C1 segment of cervical spinal cord (tissue), 14 donors: ENCODE results near the gene CYFIP2.
"Not testable (repeated sequence)": the region's sequence is repeated elsewhere in the genome, so short reads cannot be mapped to it uniquely, and the experiment has no call there.

ENCODE experiments used
- DNase-seq, 14 donors: peaks; one replicate each; lab custom pipeline; 2025; lab: John Stamatoyannopoulos, UW

CYFIP2 gene

DNA sequence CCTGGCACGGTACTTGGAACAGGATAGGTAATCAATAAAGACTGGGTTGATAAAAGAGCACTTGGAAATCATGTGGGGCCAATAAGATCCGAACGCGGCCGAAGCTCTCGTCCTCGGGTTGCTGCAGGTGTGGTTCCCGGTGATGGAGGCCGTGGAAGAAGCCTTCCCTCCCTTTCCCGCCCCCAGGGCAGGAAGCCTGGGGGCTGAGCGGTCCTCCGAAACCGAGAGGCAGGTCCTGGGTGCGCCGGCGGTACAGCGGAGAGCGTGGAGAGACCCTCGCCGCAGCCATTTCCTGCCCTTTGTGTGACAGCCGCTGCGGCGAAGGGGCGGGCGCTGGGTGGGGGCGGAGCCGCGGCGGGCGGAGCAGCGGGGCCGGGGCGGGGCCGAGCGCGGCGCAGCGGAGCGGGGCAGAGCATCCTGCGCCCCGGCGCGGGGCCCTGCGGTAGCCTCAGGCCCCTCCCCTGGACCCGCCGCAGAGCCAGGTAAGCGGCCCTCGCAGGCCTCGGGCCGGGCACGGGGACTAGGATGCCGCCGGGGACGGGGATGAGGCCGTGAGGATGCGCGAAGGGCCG lies at the start of gene CYFIP2:
CYFIP2 (plus strand) TSS at position 410 of the 572 bp plus-strand sequence. CDS start 19,239 bp downstream, outside the sequence.
- DNase-seq: peak in 10 of 14 donors; percentile 24 to 69 (median 46)

DNA sequence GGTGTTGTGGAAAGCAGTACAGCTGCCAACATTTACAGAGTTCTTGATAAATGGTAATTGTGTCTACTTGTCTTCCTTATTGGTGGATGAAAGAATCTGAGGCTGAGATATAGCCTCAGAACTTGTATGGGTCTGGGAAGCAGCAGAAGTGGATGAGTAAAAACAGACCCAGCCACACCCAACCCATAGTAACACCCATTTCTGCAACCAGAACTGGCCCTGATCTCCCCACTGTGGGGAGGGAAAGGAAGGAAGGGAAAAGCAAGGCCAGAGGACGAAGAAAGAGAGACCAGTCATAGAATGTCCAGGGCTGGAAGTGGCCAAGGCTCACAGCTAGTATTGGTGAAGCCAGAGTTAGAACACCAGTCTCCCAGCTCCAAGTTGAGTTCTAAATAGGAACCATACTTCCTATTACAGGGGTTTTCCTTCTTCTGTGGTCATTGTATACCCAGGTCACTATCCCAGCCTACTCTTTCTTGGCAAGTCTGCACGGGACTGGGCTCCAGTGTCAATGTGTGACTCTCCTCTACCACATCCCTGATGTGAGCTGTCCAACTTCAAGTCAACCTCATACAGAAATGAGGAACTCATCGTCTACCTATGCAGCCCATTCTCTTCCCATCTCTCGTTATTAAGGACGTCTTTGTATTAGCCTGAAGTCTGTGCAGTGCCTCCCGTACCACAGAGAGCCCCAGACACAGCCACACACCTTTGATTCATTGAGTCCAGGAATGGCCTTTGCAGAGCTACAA lies 49.4 kb upstream of the CYFIP2 start:
- DNase-seq: no peak

DNA sequence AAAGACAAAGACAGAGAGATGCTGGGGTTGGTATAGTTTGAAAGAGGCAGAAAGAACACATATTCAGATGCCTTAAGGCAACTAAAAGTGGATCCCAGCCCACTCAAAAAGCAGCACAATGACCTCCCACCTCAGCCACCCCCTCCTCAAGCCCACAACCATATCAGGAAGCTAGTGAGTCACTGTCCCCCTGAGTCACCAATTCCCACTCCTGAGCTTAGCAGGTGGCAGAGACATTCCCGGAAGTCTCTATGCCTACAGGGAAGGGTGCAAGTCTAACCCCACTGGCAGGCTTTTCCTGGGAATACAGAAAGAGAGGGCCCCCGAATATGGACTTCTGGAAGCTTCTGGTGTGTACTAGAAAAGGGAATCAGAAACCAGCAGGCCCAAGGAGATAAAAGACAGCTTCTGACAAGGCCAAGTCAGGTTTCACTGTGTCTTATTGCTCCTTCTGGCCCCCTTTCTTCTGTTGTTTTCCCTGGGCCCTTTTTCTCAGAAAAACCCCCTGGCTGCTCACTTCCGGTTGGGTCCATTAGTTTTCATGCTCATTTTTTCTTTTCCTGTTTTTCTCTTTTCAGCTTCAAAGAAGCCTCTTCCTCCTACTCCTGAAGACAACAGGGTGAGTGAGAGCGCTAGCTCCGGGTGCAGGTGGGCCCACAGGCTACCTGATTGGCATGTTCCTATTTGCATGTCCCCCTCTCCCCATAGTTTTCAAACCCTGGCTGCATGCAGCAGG lies 48.5 kb upstream of the CYFIP2 start:
- DNase-seq: no peak

DNA sequence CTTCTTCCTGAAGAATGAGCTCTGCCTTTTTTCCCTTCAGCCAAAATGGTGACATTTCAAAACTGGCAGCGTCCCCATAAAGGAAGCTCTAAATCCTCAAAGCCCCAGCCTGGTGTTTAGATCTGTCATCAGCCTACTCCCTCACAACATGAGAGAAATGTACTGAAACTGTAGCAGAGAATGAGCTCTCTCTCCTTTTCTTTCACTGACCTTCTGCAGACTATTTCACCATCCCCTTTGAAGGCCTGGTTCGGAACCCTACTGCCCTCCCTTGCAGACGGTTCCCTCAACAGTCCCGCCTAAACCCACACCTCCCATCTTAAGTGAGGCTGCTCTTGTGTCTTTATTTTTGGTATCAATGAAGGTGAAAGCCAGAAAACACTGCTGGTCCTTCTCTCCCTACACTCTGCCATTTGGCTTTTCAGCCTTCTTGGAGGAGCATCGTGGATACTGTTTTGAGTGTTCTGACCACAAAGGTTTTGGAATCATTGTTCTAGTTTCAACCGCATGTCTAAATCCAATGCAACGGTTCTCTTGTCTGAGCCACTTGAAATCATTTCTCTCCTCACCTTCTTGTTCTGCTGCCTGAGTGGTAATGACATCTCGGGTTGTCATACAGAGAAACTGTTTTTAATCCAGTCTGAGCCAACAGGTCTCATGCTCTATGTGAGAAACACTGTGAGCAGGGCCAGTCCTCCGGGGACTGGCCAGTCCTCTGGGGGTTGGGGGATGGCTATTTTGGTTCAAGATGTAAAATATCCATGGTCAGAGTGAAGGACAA lies 46.2 kb upstream of the CYFIP2 start:
- no peak for DNase-seq

DNA sequence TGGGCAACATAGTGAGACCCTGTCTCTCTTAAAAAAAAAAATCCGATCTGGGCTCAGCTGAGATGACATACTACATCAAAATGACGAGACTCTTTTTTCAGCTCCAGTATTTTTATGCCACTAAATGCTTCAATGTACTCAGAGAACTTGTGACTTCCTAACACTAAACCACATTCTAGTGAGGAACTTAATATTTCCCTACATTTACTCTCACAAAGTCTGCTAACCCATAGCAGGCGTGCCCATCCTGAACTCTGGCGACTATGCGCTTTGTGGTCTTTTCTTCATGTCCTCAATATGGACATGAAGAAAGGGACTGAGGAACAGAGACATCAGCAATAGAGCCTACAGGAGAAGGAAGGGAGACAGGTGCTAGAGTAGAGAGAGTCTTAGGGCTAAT lies 44.0 kb upstream of the CYFIP2 start:
- no peak for DNase-seq

DNA sequence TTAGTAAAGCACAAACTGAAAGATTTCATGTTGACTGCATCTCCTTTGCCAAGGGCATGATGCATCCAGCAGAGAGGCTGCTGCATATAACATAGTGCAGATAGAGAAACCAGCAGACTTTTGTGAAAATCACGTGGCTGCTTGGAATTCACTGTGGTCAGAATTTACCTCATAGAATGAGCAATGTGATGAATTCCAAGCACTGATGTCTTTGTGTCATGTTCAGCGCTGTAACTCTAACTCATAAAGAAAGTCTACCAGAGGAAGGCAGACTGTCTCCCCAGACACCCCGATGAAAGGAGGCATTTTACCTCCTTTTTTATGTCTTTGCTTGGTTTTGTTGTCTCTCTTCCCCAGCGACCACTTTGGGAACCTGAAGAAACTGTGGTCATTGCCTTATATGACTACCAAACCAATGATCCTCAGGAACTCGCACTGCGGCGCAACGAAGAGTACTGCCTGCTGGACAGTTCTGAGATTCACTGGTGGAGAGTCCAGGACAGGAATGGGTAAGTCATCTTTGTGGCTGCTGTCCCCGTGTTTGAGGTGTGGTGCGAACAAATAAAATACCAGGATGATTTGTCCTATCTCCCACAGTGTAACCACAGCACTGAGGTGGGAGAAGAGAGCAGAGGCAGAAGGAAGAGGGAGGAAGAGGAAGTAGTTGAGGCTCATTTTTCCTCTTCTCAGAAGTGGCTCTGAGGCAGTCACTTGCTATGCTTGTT lies 43.3 kb upstream of the CYFIP2 start:
- DNase-seq: no peak

DNA sequence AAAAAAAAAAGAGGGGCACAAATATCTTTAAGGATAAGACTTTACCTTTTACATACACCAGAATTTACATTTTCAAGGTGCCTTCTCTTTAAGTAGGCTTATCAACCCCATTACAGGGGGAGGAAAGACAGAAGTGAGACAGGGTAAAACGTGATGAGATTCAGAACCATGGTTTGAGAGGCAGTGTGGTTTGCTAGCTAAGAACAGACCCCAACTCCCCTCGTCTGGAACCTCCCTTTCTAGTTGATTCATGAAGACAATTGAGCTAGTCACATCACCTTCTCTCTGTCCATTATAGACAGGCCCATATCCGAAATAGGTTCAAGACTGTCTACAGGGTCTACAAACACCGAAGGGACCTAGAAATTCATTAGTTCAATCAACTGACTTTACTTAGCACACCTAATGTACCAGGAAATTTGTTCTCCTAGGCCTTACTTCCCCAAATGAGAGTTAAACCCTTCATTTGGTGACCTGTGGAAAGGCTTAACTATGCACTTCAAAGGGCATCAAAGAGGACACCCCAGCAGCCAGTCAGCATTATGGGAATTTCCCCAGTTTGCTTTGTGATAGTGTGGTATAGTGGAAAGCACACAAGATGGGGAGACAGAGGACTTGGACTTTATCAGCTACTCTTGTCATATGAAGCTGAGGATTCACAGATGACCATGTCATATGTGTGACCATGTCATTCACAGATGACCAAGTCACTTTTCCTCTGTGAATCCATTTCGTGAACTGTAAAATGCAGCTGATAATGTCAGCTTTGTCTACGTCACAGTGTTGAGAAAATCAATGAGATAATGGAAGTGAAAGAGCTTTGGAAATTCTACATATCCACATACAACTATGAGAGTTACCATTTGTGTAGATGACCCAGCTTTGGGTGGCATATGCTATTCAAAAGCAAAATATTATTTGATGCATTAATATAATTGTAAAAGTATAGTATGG lies 40.2 kb upstream of the CYFIP2 start:
- no peak for DNase-seq

DNA sequence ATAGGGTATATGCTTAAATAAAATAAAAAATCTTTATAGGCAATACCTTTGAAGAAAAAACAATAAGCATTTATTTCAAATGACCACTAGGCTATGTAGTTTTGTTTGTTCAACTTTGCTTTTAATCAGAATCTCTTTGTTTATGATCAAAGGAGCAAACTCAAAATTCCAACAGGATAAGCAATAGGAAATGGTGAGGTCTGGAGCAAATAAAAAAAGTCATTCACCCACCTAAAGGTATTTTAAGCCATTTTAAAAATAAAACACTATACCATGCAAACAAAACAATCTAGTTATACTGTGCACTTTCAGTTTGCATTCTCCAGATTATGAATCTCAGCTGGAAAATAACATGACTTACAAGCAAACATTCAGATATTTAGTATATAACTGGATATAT lies 35.3 kb upstream of the CYFIP2 start:
- DNase-seq: no peak

DNA sequence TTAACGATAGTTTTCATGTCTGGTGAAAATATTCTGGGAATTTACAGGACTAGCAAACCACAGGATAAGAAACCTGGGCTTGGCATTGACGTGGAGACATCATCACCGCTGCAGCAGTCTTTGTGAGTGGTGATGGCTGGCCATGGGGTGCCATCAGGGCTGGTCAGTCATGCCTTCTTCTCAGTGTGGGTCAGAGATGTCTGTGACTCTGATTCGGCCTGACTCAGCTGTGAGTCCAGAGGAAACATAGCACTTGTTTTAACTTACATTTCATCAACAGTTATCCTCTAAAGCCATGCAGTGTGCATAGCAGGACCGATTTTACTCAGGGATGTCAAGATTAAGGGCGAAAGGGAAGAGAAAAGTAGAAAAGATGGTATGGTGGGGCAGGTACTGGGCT lies 33.2 kb upstream of the CYFIP2 start:
- DNase-seq: no peak

DNA sequence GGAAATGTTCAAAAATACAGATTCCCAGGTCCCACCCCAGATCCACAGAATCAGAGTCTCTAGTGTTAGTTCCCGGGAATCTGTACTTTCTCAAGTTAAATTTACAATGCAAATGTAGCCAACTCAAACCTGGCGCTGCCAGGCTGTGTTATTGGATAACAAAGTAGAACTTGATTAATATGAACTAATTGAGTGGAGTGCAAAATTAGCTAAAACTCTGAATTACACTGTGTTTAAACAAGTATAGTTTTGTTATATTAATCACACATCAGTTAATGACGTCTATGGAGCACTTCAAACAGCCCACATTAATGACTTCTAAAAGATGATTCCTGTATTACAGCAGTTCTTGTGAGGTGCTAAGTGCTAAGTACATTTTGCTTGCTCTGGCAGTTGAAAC lies 32.4 kb upstream of the CYFIP2 start:
- no peak for DNase-seq

DNA sequence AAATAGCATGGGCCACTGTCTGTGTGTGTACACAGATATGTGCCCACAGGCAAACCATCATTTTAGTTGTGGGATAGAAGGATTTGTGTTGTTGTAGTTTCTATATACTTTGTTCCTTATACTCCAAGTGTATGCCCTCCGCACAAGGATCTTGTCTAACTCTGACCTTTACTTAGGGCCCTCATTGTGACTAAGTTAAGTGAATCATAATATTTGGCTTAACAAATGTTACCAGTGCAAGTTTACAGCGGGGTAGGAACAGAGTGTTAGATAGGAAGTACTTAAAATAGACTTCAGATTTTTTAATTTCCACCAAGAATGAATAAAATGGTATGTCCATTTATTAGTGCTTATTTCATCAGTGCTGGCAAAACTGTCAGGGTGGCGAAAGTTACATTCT lies 29.5 kb upstream of the CYFIP2 start:
- DNase-seq: no peak

DNA sequence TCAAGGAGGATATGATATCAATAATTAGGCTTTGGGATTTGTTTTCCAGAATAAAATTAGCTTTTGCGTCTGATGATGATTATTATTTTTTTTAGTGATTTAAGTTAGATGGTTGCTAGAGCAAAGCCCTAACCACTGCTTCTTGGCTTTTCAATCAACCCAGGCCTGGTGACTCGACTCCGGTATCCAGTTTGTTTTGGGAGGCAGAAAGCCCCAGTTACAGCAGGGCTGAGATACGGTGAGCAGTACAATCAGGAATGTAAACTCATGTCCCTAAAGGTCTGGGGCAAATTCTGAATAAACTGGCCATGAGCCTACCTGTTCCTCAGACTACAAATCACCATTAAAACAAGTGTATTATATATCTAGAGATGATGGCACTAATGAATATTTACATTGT lies 24.4 kb upstream of the CYFIP2 start:
- DNase-seq: no peak

DNA sequence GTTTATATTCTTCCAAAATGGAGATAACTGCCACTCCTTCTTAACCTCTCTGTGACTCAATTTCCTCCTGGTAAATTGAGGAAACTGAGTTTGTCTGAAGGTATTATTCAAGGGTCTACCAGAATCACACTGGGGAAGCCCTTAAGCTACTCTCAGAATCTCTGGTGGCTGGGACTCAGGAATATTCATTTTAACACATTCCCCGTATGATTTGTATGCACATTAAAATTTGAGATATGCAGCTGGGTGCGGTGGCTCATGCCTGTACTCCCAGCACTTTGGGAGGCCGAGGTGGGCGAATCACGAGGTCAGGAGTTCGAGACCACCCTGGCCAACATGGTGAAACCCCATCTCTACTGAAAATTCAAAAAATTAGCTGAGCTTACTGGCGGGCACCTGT lies 21.2 kb upstream of the CYFIP2 start:
- DNase-seq: not testable (repeated sequence)

DNA sequence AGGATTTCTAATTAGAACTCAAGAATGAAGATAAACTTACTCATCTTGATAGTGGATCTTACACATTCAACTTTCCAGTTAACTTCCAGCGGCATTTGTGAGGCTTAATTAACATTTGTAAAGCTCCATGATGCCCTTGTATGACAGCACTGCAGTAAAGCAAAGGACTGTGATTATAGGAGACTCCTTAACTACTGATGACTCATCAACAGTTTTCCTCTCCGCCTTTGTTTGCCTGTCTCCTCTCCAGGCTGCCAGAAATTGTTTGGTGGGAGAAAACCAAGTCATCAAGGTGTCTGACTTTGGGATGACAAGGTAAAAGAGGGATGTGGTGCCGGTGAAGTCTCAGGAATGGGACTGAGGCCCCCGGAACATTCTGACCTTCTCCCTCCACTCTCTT lies 20.4 kb upstream of the CYFIP2 start:
- no peak for DNase-seq

DNA sequence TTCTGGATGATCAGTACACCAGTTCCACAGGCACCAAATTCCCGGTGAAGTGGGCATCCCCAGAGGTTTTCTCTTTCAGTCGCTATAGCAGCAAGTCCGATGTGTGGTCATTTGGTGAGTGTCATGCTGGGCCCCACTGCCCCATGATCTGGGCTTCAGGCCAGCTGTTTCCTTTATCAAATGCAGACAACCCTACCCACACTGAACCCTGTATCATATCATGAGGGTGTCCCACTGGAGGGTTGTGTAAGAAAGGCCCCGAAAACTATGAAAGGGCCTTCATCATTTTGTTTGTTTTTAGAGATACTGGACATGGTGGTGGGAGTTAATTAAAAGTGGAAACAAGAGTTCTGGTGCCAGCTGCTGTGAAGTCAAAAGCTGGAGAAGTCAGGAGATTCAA lies 20.0 kb upstream of the CYFIP2 start:
- DNase-seq: no peak

DNA sequence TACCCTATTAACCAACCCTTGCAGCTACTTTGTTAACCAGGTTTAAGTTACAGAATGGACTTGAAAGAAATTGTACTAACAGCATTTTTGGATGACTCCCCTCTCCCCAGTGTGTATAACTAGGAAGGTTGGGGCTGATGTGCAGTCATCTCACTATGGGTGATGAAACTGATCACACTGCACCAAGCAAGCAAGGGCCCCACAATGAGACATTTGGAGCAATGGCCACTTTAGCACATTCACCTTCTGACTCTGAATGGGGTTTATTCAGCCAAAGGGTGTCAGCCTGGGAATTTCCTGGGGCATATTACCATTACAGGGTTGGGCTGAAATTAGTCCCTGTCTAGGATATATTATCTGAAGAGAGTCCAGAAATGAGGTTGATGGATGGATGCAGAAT lies 18.7 kb upstream of the CYFIP2 start:
- DNase-seq: no peak

DNA sequence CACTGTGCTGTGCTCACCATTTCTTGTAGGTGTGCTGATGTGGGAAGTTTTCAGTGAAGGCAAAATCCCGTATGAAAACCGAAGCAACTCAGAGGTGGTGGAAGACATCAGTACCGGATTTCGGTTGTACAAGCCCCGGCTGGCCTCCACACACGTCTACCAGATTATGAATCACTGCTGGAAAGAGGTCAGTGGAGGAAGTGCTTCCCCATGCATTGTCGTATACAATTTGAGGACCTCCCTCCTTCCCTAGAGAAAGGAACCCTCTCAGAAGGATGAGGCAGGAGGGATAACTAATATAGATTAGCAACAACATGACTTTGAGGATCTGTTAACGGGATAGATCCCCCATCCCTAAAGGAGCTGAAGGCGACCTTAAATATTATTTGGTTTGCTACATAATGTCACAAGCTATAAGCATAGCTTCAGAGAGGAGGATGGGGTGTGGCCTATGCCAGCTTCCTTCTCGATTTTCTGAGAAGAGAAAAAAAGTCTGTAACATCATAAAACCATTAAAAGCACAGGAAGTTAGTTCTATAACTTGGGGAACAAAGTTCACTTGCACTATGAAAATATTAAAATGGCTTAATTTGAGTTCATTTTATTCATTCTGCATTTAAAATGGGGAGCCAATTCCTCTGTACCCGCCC lies 17.0 kb upstream of the CYFIP2 start:
- DNase-seq: no peak

DNA sequence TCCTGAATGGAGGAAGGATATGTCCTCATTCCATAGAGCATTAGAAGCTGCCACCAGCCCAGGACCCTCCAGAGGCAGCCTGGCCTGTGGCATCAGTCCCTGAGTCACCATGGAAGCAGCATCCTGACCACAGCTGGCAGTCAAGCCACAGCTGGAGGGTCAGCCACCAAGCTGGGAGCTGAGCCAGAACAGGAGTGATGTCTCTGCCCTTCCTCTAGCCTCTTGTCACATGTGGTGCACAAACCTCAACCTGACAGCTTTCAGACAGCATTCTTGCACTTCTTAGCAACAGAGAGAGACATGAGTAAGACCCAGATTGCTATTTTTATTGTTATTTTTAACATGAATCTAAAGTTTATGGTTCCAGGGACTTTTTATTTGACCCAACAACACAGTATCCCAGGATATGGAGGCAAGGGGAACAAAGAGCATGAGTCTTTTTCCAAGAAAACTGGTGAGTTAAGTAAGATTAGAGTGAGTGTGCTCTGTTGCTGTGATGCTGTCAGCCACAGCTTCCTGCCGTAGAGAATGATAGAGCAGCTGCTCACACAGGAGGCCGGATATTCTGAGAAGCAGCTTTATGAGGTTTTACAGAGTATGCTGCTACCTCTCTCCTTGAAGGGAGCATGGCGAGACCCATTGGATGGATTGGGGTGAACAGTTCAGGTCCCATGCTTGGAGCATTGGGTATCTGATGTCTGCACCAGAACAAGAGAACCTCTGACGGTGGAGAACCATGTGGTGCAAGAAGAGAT lies 13.0 kb upstream of the CYFIP2 start:
- DNase-seq: no peak

DNA sequence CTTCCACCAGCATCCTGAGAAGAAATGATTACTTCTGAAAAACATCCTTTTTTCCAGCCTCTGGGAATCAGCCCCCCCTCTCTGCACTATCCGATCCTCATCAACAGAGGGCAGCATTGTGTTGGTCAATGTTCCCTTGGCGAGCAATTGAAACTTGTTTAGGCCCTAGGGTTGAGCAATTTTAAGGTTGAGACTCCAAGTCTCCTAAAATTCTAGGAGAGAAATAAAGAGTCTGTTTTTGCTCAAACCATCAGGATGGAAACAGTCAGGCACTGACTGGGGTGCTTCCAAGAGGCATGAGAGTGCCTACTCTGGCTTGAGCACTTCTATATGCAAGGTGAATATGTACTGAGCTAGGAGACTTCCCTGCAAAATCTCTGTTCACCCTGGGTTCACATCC lies 12.4 kb upstream of the CYFIP2 start:
- peak in 8 of 14 donors; percentile 5 to 49 (median 18) for DNase-seq
